HEK293 (cell line): ENCODE measurements around the gene RTCA.
"Not testable (repeated sequence)": the region's sequence is repeated elsewhere in the genome, so short reads cannot be mapped to it uniquely, and the experiment has no call there.

Experiments used
- CTCF ChIA-PET: fragments of 350-600 bp; formaldehyde crosslinking; extraction: SDS; loops from one replicate; lab custom pipeline; 2021; ENCODE audit warnings: antibody characterized with exemption; lab: Yijun Ruan, JAX
- POLR2A ChIA-PET: fragments of 300-600 bp; formaldehyde crosslinking; extraction: SDS; loops from one replicate; lab custom pipeline; 2020; ENCODE audit warnings: antibody characterized with exemption, inconsistent platforms; lab: Yijun Ruan, JAX
- H3K27ac ChIP-seq: fragments of 200-500 bp; sonication (Bioruptor generic); 2 replicates; pipeline ENCODE4 v1.5.1; 2014; ENCODE audit warnings: low read depth, low read length, control low read depth, inconsistent platforms; ENCODE audit errors: extremely low read depth
- H3K36me3 ChIP-seq, 2 experiments: fragments of 200-500 bp in 1 of 2; sonication (Bioruptor generic) in 1 of 2; 1 replicate in 1 of 2; 2 replicates in 1 of 2; pipeline ENCODE4 v1.5.1; 2014 to 2017; ENCODE audit warnings: inconsistent platforms in 2 of 2, low read length in 2 of 2; ENCODE audit not compliant: control insufficient read depth in 2 of 2, insufficient read depth in 1 of 2
- H3K4me1 ChIP-seq: fragments of 200-500 bp; sonication (Bioruptor generic); 2 replicates; pipeline ENCODE4 v1.5.1; 2014; ENCODE audit warnings: mild to moderate bottlenecking, low read length, inconsistent platforms; ENCODE audit not compliant: control insufficient read depth, insufficient read depth
- H3K4me3 ChIP-seq: 2 replicates; pipeline ENCODE4 v1.5.1; 2011; ENCODE audit warnings: low read depth, mild to moderate bottlenecking, control low read depth, low read length, moderate library complexity
- H3K9me3 ChIP-seq: fragments of 200-500 bp; sonication (Bioruptor generic); 2 replicates; pipeline ENCODE4 v1.5.1; 2014; ENCODE audit warnings: low read depth, low read length, inconsistent platforms; ENCODE audit not compliant: control insufficient read depth, insufficient read depth
- GFI1B ChIP-seq: fragments of 450-650 bp; formaldehyde crosslinking; IDR thresholded peaks from 2 replicates; pipeline ENCODE4 v1.5.1; 2016; ENCODE audit warnings: missing biosample characterization, missing genetic modification characterization
- IKZF3 ChIP-seq: fragments of 450-650 bp; IDR thresholded peaks from 2 replicates; pipeline ENCODE4 v1.5.0; 2018; ENCODE audit warnings: missing biosample characterization, mild to moderate bottlenecking, missing genetic modification characterization, moderate library complexity
- SETDB1 ChIP-seq: IDR thresholded peaks from one replicate; pipeline ENCODE4 v1.6.1; 2017; ENCODE audit warnings: mild to moderate bottlenecking, low read length, moderate library complexity, mixed read lengths; ENCODE audit not compliant: insufficient read length
- ZBTB1 ChIP-seq: fragments of 450-650 bp; formaldehyde crosslinking; IDR thresholded peaks from 2 replicates; pipeline ENCODE4 v1.5.1; 2016; ENCODE audit warnings: missing biosample characterization, missing genetic modification characterization
- ZBTB26 ChIP-seq: fragments of 450-650 bp; formaldehyde crosslinking; optimal IDR thresholded peaks from 2 replicates; pipeline ENCODE3; 2016; ENCODE audit warnings: missing biosample characterization, mild to moderate bottlenecking, missing genetic modification characterization
- ZFP69B ChIP-seq: fragments of 450-650 bp; formaldehyde crosslinking; IDR thresholded peaks from 2 replicates; pipeline ENCODE4 v1.5.1; 2016; ENCODE audit warnings: missing biosample characterization, missing genetic modification characterization
- ZIC2 ChIP-seq: fragments of 450-650 bp; formaldehyde crosslinking; IDR thresholded peaks from 2 replicates; pipeline ENCODE4 v1.5.1; 2016; ENCODE audit warnings: missing biosample characterization, missing genetic modification characterization
- ZNF114 ChIP-seq: fragments of 450-650 bp; formaldehyde crosslinking; IDR thresholded peaks from 2 replicates; pipeline ENCODE4 v1.5.0; 2017; ENCODE audit warnings: missing biosample characterization, missing genetic modification characterization
- ZNF146 ChIP-seq: fragments of 450-650 bp; formaldehyde crosslinking; IDR thresholded peaks from 2 replicates; pipeline ENCODE4 v1.5.1; 2016; ENCODE audit warnings: missing biosample characterization, missing genetic modification characterization
- ZNF157 ChIP-seq: fragments of 450-650 bp; formaldehyde crosslinking; IDR thresholded peaks from 2 replicates; pipeline ENCODE4 v1.5.1; 2016; ENCODE audit warnings: missing biosample characterization, missing genetic modification characterization
- ZNF23 ChIP-seq: fragments of 450-650 bp; formaldehyde crosslinking; IDR thresholded peaks from 2 replicates; pipeline ENCODE4 v1.5.1; 2016; ENCODE audit warnings: missing biosample characterization, missing genetic modification characterization, borderline replicate concordance
- ZNF341 ChIP-seq: fragments of 450-650 bp; formaldehyde crosslinking; IDR thresholded peaks from 2 replicates; pipeline ENCODE4; 2016; ENCODE audit warnings: low read depth, missing biosample characterization, missing genetic modification characterization
- ZNF423 ChIP-seq: fragments of 450-650 bp; formaldehyde crosslinking; IDR thresholded peaks from 2 replicates; pipeline ENCODE4 v1.5.1; 2016; ENCODE audit warnings: missing biosample characterization, missing genetic modification characterization
- ZNF560 ChIP-seq: fragments of 450-650 bp; formaldehyde crosslinking; IDR thresholded peaks from 2 replicates; pipeline ENCODE4 v1.5.1; 2017; ENCODE audit warnings: missing biosample characterization, missing genetic modification characterization, borderline replicate concordance
- ZNF621 ChIP-seq: fragments of 450-650 bp; formaldehyde crosslinking; IDR thresholded peaks from 2 replicates; pipeline ENCODE4 v1.5.1; 2017; ENCODE audit warnings: missing biosample characterization, missing genetic modification characterization
- ZNF664 ChIP-seq: fragments of 450-650 bp; formaldehyde crosslinking; IDR thresholded peaks from 2 replicates; pipeline ENCODE4 v1.5.1; 2016; ENCODE audit warnings: missing biosample characterization, missing genetic modification characterization
- ZNF76 ChIP-seq: fragments of 450-650 bp; formaldehyde crosslinking; IDR thresholded peaks from 2 replicates; pipeline ENCODE4; 2016; ENCODE audit warnings: low read depth, missing biosample characterization, missing genetic modification characterization, borderline replicate concordance
- ZNF785 ChIP-seq: fragments of 450-650 bp; formaldehyde crosslinking; IDR thresholded peaks from 2 replicates; pipeline ENCODE4 v1.5.1; 2016; ENCODE audit warnings: missing biosample characterization, missing genetic modification characterization
- TF ChIP-seq, protein P1 (sequence below): fragments of 450-650 bp; formaldehyde crosslinking; IDR thresholded peaks from 2 replicates; pipeline ENCODE4 v1.5.1; 2017; ENCODE audit warnings: missing biosample characterization, mild to moderate bottlenecking, missing genetic modification characterization, moderate library complexity
- TF ChIP-seq, protein P2 (sequence below): fragments of 450-650 bp; formaldehyde crosslinking; IDR thresholded peaks from 2 replicates; pipeline ENCODE4 v1.5.1; 2017; ENCODE audit warnings: missing biosample characterization, missing genetic modification characterization
- TF ChIP-seq, protein P3 (sequence below): fragments of 450-650 bp; formaldehyde crosslinking; IDR thresholded peaks from 2 replicates; pipeline ENCODE4 v1.5.1; 2016; ENCODE audit warnings: missing biosample characterization, missing genetic modification characterization
- TF ChIP-seq, protein P4 (sequence below): fragments of 450-650 bp; formaldehyde crosslinking; IDR thresholded peaks from 2 replicates; pipeline ENCODE4 v1.5.1; 2016; ENCODE audit warnings: missing biosample characterization, missing genetic modification characterization

The RTCA gene

DNA sequence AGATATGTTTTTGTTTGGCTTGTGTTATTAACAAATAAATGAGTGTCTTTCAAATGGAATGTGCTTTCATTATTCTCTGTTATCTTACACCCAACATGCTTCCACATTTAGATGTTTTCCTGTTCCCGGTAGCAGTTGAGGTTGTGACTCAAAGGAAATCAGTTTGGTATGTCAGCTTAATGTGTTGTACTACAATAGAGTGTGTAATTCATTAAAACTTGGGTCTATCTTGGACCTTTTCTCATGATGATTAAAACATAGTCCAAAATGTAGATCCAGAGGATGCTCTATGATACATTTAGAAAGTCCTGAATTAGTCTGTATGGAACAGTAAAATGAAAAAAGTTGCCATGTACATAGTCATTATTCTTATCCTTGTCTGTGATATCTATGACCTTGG is 26.7 kb downstream of the RTCA start:
- Histone ChIP-seq H3K4me3 (no peak overlapping the region), H3K4me1 (no peaks in the 10 kb centered on the region), H3K27ac (no peak overlapping the region), H3K36me3 (peaks cover 39 to 58% of the 10 kb centered on the region in 2 experiments), H3K9me3 (no peaks in the 10 kb centered on the region)
- TF ChIP-seq ZNF76 (tag by site-specific recombination) (no peak), ZNF621 (tag by site-specific recombination) (no peak), ZBTB1 (tag by site-specific recombination) (no peak), ZNF157 (tag by site-specific recombination) (no peak), ZNF341 (no peak), ZBTB26 (tag by site-specific recombination) (no peak), IKZF3 (tag by site-specific recombination) (no peak), ZNF785 (tag by site-specific recombination) (no peak), ZNF23 (tag by site-specific recombination) (no peak), ZNF423 (no peak), ZFP69B (tag by site-specific recombination) (no peak), ZNF560 (tag by site-specific recombination) (no peak), ZNF114 (no peak), ZIC2 (tag by site-specific recombination) (no peak), GFI1B (tag by site-specific recombination) (no peak)
- TF ChIP-seq, protein P1, sequence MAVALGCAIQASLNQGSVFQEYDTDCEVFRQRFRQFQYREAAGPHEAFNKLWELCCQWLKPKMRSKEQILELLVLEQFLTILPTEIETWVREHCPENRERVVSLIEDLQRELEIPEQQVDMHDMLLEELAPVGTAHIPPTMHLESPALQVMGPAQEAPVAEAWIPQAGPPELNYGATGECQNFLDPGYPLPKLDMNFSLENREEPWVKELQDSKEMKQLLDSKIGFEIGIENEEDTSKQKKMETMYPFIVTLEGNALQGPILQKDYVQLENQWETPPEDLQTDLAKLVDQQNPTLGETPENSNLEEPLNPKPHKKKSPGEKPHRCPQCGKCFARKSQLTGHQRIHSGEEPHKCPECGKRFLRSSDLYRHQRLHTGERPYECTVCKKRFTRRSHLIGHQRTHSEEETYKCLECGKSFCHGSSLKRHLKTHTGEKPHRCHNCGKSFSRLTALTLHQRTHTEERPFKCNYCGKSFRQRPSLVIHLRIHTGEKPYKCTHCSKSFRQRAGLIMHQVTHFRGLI (tag by site-specific recombination) = no peak
- TF ChIP-seq, protein P2, sequence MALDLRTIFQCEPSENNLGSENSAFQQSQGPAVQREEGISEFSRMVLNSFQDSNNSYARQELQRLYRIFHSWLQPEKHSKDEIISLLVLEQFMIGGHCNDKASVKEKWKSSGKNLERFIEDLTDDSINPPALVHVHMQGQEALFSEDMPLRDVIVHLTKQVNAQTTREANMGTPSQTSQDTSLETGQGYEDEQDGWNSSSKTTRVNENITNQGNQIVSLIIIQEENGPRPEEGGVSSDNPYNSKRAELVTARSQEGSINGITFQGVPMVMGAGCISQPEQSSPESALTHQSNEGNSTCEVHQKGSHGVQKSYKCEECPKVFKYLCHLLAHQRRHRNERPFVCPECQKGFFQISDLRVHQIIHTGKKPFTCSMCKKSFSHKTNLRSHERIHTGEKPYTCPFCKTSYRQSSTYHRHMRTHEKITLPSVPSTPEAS (tag by site-specific recombination) = no peak
- POLR2A ChIA-PET = no interaction called here
- CTCF ChIA-PET = no interaction called here

- POLR2A ChIA-PET = no interaction called here
- H3K36me3 ChIP-seq = peaks cover 14 to 26% of the 10 kb centered on the region in 2 experiments
- H3K9me3 ChIP-seq = no peaks in the 10 kb centered on the region
- H3K27ac ChIP-seq = no peak overlapping the region
- CTCF ChIA-PET = no interaction called here
- TF ChIP-seq SETDB1 = no peak
- 0 out of 2 replicates have a peak, but pooled peaks have one; percentile 19 for TF ChIP-seq ZNF664 (tag by site-specific recombination)
- H3K4me3 ChIP-seq = no peak overlapping the region
- no peaks in the 10 kb centered on the region for H3K4me1 ChIP-seq
Observed at GRCh38 chr1:100296140-100296539, 30.1 kb downstream of the RTCA start.

- H3K4me1 ChIP-seq, POLR2A ChIA-PET, H3K9me3 ChIP-seq, H3K4me3 ChIP-seq, H3K27ac ChIP-seq: not testable (repeated sequence)
- peaks cover 5 to 18% of the 10 kb centered on the region in 2 experiments; a peak in 2 of 3 replicates for H3K36me3 ChIP-seq
- TF ChIP-seq, protein P3, sequence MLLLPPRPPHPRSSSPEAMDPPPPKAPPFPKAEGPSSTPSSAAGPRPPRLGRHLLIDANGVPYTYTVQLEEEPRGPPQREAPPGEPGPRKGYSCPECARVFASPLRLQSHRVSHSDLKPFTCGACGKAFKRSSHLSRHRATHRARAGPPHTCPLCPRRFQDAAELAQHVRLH = peak; percentile 85
- TF ChIP-seq, protein P4, sequence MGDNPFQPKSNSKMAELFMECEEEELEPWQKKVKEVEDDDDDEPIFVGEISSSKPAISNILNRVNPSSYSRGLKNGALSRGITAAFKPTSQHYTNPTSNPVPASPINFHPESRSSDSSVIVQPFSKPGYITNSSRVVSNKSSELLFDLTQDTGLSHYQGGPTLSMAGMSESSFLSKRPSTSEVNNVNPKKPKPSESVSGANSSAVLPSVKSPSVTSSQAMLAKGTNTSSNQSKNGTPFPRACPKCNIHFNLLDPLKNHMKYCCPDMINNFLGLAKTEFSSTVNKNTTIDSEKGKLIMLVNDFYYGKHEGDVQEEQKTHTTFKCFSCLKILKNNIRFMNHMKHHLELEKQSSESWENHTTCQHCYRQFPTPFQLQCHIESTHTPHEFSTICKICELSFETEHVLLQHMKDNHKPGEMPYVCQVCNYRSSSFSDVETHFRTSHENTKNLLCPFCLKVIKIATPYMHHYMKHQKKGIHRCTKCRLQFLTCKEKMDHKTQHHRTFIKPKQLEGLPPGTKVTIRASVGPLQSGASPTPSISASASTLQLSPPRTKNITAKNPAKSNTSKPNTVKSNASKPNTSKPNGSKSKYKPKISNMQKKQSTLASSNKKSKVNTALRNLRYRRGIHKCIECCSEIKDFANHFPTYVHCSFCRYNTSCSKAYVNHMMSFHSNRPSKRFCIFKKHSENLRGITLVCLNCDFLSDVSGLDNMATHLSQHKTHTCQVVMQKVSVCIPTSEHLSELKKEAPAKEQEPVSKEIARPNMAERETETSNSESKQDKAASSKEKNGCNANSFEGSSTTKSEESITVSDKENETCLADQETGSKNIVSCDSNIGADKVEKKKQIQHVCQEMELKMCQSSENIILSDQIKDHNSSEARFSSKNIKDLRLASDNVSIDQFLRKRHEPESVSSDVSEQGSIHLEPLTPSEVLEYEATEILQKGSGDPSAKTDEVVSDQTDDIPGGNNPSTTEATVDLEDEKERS (tag by site-specific recombination) = 0 out of 2 replicates have a peak, but pooled peaks have one; percentile 56
- peak; percentile 98 for TF ChIP-seq ZNF146 (tag by site-specific recombination)
- CTCF ChIA-PET = interaction anchor here (0.6 kb wide), 1 partner anchor 56 kb away, joined by 3 read pairs; no protein-coding TSS in a partner anchor
Observed at GRCh38 chr1:100296997-100297396, 31.0 kb downstream of the RTCA start.
